NCI-H226 (cell line): ENCODE measurements around the gene METTL26.
A peak's percentile ranks its signal among the peaks of the same experiment; 100 is the strongest.

Source experiments
- DNase-seq: peaks from one replicate; pipeline ENCODE4 v3.0.0-alpha.2; 2015

METTL26 gene

DNA sequence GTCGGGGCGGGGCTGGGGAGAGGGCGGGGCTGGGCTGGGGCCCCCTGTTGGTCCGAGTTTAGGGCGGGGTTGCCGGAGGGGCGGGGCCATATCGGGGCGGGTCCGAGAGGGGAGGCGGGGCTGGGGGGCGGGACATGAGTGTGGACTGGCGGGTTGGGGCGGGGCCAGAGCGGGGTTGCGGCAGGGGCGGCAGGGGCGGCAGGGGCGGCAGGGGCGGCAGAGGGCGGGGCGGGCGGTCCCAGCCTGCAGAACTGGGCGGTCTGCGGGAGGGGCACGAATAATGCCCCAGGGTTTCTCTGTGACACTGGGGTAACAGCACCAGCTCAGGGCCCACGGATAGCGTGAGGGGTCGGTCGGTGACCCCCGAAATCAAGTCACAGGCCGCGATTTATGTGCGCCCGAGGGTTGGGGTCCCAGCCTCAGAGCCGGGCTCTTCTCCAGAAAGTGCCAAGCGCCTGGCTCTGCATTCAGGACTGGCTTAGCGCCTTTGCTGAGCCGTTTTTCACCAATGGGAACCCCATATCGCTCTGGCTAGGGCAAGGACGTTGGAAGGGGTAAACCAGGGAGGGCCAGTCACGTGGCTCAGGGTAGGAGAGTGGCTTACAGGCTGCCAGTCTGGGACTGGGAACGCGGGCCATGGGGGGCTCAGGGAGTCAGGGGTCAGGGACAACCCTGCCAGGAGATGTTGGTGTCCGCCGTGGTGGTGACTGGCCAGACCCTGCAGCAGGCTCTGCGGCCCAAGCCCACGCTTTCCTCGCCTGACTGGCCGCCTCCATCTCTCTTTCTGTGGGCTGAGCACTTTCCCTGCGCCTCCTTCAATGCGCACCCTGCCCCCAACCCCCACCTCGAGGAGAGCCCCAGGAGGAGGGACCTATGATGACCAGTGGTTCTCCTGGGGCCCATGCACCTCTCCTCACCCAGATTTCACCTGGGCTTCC, 1.2 kb upstream of the METTL26 start:
- no peak for DNase-seq

DNA sequence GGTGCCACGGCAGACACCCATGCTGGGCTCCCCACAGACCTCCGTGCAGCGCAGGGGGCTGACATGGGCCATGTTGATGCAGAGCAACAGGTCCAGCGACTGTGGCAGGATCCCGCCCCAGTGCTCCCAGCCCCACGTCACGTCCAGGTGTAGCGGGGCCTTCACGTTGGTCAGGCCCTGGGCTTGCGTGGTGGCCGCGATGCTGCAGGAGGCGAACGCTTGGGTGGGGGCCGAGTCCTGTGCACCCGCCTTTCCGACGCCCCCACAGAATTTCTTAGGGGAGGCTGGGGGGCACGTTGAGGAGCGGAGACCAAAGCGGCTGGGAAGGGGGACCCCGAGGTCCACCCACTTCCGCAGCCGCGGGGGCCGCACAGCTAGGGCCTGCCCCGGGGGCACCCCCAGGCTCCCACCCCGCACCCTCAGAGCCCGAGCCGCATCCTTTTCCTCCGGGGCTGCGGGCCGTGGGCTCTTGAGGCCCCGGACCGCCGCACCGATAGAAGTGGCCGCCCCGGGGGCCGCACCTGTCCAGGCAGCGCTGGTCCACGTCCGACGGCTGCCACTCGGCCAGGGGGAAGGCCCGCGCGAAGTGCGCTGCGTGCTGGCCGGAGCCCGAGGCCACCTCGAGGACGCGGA, 416 bp downstream of the METTL26 start:
- DNase-seq, result no peak

GRCh38 chr16:634996-635395, 1.1 kb downstream of the METTL26 start:
- DNase-seq, result no peak

DNA sequence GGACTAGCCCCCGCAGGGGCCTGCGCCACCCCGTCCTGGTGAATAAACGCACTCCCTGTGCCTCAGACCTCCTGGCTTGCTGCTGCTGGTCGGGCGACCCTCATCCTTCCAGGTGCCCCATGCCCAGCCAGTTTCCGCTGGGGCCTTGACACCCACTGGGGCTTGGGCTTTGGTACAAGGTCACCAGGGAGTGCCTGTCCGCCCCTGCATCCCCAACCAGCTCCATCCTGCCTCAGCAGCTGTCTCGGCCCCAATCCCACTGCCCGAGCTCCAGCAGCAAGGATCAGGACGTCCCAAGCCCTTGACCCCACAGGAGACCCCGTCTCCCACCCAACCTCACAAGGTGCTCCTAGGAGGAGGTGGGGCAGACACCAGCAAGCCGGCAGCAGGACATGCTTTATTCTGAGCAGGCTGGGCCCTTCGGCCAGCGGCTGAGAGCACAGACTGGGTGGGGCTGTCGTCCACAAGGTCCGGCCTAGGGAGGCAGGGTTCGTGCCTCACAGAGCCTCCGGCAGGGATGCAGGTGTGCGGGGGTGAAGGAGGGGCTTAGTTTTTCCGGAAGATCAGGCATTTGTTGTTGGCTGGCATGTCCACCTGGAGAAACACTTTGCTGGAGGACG, 1.9 kb downstream of the METTL26 start:
- DNase-seq, result no peak

DNA sequence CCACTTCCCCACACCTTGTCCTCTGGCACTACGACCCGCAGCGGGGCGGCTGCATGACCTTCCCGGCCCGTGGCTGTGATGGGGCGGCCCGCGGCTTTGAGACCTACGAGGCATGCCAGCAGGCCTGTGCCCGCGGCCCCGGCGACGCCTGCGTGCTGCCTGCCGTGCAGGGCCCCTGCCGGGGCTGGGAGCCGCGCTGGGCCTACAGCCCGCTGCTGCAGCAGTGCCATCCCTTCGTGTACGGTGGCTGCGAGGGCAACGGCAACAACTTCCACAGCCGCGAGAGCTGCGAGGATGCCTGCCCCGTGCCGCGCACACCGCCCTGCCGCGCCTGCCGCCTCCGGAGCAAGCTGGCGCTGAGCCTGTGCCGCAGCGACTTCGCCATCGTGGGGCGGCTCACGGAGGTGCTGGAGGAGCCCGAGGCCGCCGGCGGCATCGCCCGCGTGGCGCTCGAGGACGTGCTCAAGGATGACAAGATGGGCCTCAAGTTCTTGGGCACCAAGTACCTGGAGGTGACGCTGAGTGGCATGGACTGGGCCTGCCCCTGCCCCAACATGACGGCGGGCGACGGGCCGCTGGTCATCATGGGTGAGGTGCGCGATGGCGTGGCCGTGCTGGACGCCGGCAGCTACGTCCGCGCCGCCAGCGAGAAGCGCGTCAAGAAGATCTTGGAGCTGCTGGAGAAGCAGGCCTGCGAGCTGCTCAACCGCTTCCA, 2.6 kb downstream of the METTL26 start:
- DNase-seq, result no peak

DNA sequence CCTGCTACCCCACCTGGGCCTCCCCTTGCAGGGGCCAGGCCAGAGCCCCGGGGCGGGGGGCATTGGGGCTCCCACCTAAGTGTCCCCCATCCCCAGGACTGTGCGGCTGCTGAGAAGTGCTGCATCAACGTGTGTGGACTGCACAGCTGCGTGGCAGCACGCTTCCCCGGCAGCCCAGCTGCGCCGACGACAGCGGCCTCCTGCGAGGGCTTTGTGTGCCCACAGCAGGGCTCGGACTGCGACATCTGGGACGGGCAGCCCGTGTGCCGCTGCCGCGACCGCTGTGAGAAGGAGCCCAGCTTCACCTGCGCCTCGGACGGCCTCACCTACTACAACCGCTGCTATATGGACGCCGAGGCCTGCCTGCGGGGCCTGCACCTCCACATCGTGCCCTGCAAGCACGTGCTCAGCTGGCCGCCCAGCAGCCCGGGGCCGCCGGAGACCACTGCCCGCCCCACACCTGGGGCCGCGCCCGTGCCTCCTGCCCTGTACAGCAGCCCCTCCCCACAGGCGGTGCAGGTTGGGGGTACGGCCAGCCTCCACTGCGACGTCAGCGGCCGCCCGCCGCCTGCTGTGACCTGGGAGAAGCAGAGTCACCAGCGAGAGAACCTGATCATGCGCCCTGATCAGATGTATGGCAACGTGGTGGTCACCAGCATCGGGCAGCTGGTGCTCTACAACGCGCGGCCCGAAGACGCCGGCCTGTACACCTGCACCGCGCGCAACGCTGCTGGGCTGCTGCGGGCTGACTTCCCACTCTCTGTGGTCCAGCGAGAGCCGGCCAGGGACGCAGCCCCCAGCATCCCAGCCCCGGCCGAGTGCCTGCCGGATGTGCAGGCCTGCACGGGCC, 3.4 kb downstream of the METTL26 start:
- DNase-seq, result no peak

- no peak for DNase-seq
Observed at GRCh38 chr16:631808-632358, 4.2 kb downstream of the METTL26 start.

- DNase-seq, result peak; percentile 14
Observed at GRCh38 chr16:630815-631405, 5.2 kb downstream of the METTL26 start, which contains the start of gene WFIKKN1. WFIKKN1 (plus strand) TSS chr16:630985; CDS start chr16:631254, 269 bp downstream.

DNA sequence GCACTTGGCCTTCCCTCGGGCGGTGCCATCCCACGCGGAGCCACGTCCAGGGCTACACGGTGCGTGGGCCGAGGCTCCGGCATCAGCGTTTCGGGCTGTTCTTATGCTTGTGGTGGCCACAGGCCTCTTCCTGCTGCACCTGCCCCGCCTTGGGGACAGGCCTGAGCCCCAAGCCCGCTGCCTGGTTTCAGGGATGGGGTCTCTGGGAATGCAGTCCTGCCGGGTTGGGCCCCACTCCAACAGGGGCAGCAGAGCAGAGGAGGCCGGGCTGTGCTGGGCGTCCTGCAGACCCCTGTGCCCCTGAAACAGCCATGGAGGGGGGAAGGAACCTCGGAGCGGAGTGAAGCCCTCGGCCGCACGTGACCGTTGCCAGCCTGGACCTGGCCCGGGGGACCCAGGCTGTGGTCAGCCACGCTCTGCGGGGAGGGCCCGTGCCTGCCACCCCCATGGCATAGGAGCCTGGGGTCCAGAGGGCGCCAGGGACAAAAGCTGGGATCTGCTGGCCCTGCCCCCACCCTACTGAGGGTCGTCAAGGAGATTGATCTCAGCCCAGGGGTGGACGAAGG, 5.8 kb downstream of the METTL26 start:
- DNase-seq, result no peak

GRCh38 chr16:629833-630248, 6.3 kb downstream of the METTL26 start:
- DNase-seq, result no peak

GRCh38 chr16:629185-629832, 6.8 kb downstream of the METTL26 start:
- DNase-seq, result no peak

DNA sequence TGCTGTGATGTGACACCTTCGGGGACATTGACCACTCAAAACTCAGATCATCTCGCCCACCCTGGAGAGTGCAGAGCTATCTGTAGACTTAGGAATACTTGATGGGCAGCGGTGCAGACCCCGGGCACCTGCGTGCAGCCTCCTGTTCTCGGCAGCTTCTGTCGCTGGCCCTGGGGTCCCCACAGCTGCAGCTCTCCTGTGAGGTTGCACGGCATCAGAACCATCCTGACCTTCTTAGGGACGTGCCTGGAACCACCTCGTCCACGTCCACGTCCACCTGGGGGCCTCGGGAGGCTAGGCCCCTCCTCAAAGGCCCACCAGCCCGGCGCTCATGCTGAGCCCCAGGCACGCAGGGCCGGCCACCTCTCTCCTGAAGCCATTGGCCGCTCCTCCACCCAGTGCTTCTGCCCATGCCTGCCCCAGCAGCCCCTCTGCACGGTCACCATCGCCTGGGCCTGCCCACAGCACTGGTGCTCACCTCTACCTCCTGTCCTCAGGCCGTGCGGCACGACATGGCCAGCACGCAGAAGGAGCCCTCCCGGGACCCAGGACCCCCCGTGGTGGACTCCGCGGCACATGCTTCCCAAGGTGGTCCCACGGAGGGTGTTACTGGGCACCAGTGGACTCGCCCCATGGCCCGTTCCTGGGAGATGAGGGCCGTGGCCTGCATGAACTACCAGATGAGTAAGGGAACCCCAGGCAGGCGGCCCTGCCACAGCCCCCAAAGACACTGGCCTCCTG, 7.6 kb downstream of the METTL26 start:
- DNase-seq, result no peak

DNA sequence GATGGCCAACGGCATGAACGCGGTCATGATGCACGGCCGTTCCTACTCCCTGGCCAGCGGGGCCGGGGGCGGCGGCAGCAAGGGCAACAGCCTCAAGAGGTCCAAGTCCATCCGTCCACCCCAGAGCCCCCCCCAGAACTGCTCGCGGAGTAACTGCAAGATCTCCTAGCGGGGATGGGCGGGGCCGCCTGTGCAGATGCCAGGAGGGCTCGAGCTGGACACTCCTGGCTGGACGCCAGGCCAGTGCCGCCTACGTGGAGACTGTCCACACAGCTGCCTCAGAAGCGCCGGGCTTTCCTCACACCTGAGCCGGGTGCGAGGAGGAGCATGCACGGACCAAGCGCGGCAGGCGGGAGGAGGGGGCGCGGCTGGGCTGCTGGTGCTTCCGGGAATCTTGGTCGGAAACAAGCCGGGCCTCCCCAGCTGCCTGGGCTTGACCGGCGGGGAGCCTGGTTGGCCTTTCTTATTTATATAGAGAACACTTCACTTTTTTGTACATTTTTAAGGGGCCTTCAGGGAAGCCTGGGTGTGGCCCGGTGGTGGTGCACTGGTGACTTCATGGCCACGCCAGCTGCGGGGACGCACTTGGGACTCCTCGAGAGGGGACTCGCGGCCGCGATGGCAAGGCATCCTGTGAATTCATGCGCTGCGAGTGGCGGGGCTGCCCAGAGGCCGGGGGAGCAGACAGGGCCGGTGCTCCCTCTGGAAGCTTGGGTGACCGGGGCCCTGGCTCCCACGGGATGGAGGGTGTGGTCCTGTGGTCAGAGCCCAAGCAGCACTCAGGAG, 8.5 kb downstream of the METTL26 start:
- peak; percentile 94 for DNase-seq

DNA sequence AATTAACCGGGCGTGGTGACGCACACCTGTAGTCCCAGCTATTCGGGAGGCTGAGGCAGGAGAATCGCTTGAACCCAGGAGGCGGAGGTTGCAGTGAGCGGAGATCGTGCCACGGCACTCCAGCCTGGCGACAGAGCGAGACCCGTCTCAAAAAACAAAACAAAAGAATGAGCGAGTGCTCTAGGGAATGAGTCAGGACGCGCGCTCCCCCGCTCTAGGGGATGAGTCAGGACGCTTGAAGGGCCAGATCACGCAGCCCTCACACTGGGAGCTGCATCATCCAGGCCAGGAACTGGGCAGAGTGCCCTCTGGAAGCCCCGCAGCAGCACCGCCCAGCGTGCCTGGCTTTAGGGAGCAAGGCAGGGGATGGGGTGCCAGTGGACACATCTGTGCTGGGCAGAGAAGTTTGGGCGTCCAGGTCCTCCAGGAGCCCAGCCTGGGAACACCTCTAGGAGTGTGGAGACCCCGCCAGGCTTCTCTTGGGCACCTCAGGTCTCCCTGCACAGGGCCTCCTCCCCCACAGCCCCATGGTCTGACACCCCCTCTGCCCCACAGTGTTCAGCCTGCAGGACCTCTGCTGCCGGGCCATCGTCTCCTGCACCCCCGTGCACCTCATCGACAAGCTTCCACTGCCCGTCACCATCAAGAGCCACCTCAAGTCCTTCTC, 9.2 kb downstream of the METTL26 start:
- peak; percentile 96 for DNase-seq

- DNase-seq, result no peak
Observed at GRCh38 chr16:625977-626765, 9.9 kb downstream of the METTL26 start.

GRCh38 chr16:625117-625976, 10.8 kb downstream of the METTL26 start:
- no peak for DNase-seq
